Keratinocyte (primary cell): Measurements from ENCODE around the gene FCER1A. TPM values are rescaled to one million over a fixed set of nuclear protein-coding genes. Genes with fewer than 3 reads are reported as not detected.

Experiments used
- DNase-seq: peaks from one replicate; pipeline ENCODE4 v3.0.0-alpha.2; 2011; ENCODE audit warnings: low read depth, missing footprints, low spot score
- FAIRE-seq: peaks from 2 replicates; lab custom pipeline; 2011; peaks lifted over from hg19 to GRCh38; lab: Jason Lieb, UNC
- H2AFZ ChIP-seq: 2 replicates; pipeline ENCODE4 v1.6.0; 2012; ENCODE audit warnings: low read length, control low read depth, inconsistent platforms; ENCODE audit not compliant: control insufficient read depth
- H3K27ac ChIP-seq: 2 replicates; pipeline ENCODE4 v1.5.1; 2011; ENCODE audit warnings: low read length; ENCODE audit not compliant: control insufficient read depth, insufficient read depth
- H3K27me3 ChIP-seq: 3 replicates; pipeline ENCODE4 v1.6.0; 2011; ENCODE audit warnings: low read length; ENCODE audit not compliant: control insufficient read depth, insufficient read depth; ENCODE audit errors: extremely low read depth
- H3K36me3 ChIP-seq, 2 experiments: 2 replicates in 1 of 2; 3 replicates in 1 of 2; pipeline ENCODE4 v1.5.1; 2011; ENCODE audit warnings: low read length in 2 of 2, mild to moderate bottlenecking in 1 of 2; ENCODE audit not compliant: control insufficient read depth in 2 of 2, insufficient read depth in 2 of 2; ENCODE audit errors: extremely low read depth in 1 of 2
- H3K4me1 ChIP-seq: 3 replicates; pipeline ENCODE4 v1.5.1; 2011; ENCODE audit warnings: low read length; ENCODE audit not compliant: control insufficient read depth, insufficient read depth; ENCODE audit errors: extremely low read depth
- H3K4me2 ChIP-seq: 3 replicates; pipeline ENCODE4 v1.6.0; 2011; ENCODE audit warnings: low read depth, low read length; ENCODE audit not compliant: control insufficient read depth, insufficient read depth; ENCODE audit errors: extremely low read depth
- H3K4me3 ChIP-seq, 3 experiments: fragments of 200-600 bp in 1 of 3; sonication (generic) in 1 of 3; 2 replicates in 2 of 3; 3 replicates in 1 of 3; pipeline ENCODE4 v1.5.1; 2011 to 2016; ENCODE audit warnings: low read length in 3 of 3, mild to moderate bottlenecking in 3 of 3, control low read depth in 2 of 3, inconsistent platforms in 1 of 3, low read depth in 1 of 3, mixed read lengths in 1 of 3, mixed run types in 1 of 3, moderate library complexity in 1 of 3; ENCODE audit not compliant: control insufficient read depth in 2 of 3, insufficient read depth in 2 of 3; ENCODE audit errors: extremely low read depth in 1 of 3
- H3K79me2 ChIP-seq: 2 replicates; pipeline ENCODE4 v1.6.0; 2012; ENCODE audit warnings: low read length; ENCODE audit not compliant: control insufficient read depth, insufficient read depth
- H3K9ac ChIP-seq: 3 replicates; pipeline ENCODE4 v1.6.0; 2011; ENCODE audit warnings: low read length; ENCODE audit not compliant: control insufficient read depth, insufficient read depth; ENCODE audit errors: extremely low read depth
- H3K9me1 ChIP-seq: 3 replicates; pipeline ENCODE4 v1.6.0; 2011; ENCODE audit warnings: low read length; ENCODE audit not compliant: control insufficient read depth, insufficient read depth; ENCODE audit errors: extremely low read depth
- H3K9me3 ChIP-seq: 2 replicates; pipeline ENCODE4 v1.5.1; 2012; ENCODE audit warnings: low read depth, low read length; ENCODE audit not compliant: control insufficient read depth
- H4K20me1 ChIP-seq: 3 replicates; pipeline ENCODE4 v1.6.0; 2011; ENCODE audit warnings: low read length; ENCODE audit not compliant: control insufficient read depth, insufficient read depth; ENCODE audit errors: extremely low read depth
- EZH2 ChIP-seq: IDR thresholded peaks from one replicate; pipeline ENCODE4 v1.6.1; 2012; ENCODE audit warnings: inconsistent platforms, mild to moderate bottlenecking, low read length, moderate library complexity
- dilution Hi-C: fragments of 300-500 bp; cut with MboI; formaldehyde crosslinking; loops from one replicate; pipeline ENCODE4 v1.7.0; 2020; ENCODE audit warnings: low sequenced_read_pairs; ENCODE audit not compliant: extremely low pct_ligation_motif_present
- polyA minus RNA-seq, 3 experiments: library from RNA; depleted of rRNA, polyadenylated mRNA; stranded (reverse); fragments of >200 nt; gene quantifications; 1 replicate in 1 of 3; 2 replicates in 1 of 3; 3 replicates in 1 of 3; pipeline ENCODE4 v1.2.3, GENCODE V29; 2011
- polyA plus RNA-seq, 5 experiments: library from polyadenylated mRNA; depleted of rRNA in 3 of 5; stranded (reverse) in 3 of 5; stranded (forward) in 1 of 5; unstranded in 1 of 5; fragments of >200 nt; gene quantifications; 1 replicate in 1 of 5; 2 replicates in 3 of 5; 3 replicates in 1 of 5; pipeline versions ENCODE4 v1.2.1 to v1.2.3, GENCODE V29; 2011 to 2012; ENCODE audit warnings: missing spikeins in 2 of 5, low read depth in 1 of 5, low replicate concordance in 1 of 5
- TF ChIP-seq, protein P1 (sequence below), 3 experiments: IDR thresholded peaks in 1 of 3; conservative IDR thresholded peaks in 1 of 3; optimal IDR thresholded peaks in 1 of 3; 2 replicates in 2 of 3; 3 replicates in 1 of 3; pipeline versions ENCODE3 to v1.5.1; 2011; ENCODE audit warnings: low read length in 3 of 3, mild to moderate bottlenecking in 3 of 3, moderate library complexity in 2 of 3, control low read depth in 1 of 3, inconsistent platforms in 1 of 3; ENCODE audit not compliant: insufficient read depth in 2 of 3; ENCODE audit errors: extremely low read depth in 1 of 3

Gene FCER1A
- polyA plus RNA-seq (not detected in 3 replicates), polyA minus RNA-seq (not detected in 3 replicates)
- not detected for polyA plus RNA-seq (2011; ENCODE audit: low read depth)
- polyA plus RNA-seq (2011; cell fraction: cytosol; rRNA removed): not detected in 2 replicates
- not detected in 2 replicates for polyA plus RNA-seq (2011; cell fraction: nucleus; rRNA removed)
- not detected in 2 replicates for polyA plus RNA-seq (2012; ENCODE audit: low replicate concordance)
- polyA minus RNA-seq (2011; cell fraction: cytosol; rRNA and poly(A)+ RNA removed): not detected
- not detected in 2 replicates for polyA minus RNA-seq (2011; cell fraction: nucleus; rRNA and poly(A)+ RNA removed)

DNA sequence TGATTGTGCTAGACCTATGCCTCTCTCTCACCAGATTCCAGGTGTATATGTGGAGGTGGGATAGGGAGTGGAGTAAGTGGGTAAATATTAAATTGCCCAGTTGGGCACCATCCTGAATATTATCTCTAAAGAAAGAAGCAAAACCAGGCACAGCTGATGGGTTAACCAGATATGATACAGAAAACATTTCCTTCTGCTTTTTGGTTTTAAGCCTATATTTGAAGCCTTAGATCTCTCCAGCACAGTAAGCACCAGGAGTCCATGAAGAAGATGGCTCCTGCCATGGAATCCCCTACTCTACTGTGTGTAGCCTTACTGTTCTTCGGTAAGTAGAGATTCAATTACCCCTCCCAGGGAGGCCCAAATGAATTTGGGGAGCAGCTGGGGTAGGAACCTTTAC is at the start of gene FCER1A:
TSS of gene FCER1A (plus strand) at position 242 of the 400 bp plus-strand sequence. CDS start at position 271, 29 bp downstream.
- TF ChIP-seq, protein P1, sequence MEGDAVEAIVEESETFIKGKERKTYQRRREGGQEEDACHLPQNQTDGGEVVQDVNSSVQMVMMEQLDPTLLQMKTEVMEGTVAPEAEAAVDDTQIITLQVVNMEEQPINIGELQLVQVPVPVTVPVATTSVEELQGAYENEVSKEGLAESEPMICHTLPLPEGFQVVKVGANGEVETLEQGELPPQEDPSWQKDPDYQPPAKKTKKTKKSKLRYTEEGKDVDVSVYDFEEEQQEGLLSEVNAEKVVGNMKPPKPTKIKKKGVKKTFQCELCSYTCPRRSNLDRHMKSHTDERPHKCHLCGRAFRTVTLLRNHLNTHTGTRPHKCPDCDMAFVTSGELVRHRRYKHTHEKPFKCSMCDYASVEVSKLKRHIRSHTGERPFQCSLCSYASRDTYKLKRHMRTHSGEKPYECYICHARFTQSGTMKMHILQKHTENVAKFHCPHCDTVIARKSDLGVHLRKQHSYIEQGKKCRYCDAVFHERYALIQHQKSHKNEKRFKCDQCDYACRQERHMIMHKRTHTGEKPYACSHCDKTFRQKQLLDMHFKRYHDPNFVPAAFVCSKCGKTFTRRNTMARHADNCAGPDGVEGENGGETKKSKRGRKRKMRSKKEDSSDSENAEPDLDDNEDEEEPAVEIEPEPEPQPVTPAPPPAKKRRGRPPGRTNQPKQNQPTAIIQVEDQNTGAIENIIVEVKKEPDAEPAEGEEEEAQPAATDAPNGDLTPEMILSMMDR (optimal IDR thresholded peaks at IDR 0.05 in 1 of 3, IDR thresholded peaks at IDR 0.05 in 1 of 3, conservative IDR thresholded peaks at IDR 0.05 in 1 of 3; ENCODE audit: extremely low read depth in 1 of 3, insufficient read depth in 2 of 3, low read length in 3 of 3): no peak
- TF ChIP-seq EZH2: no peak
- H3K79me2 ChIP-seq: no peaks in the 10 kb centered on the region
- no peak for DNase-seq
- H3K4me2 ChIP-seq: no peak within 1 kb of the TSS
- no peaks in the 10 kb centered on the region for H3K4me1 ChIP-seq
- peaks cover under 1% of the 10 kb centered on the region for H3K27me3 ChIP-seq
- no peak for FAIRE-seq
- H3K9ac ChIP-seq: no peak within 1 kb of the TSS
- dilution Hi-C loops: no loop called here
- no peaks in the 10 kb centered on the region for H4K20me1 ChIP-seq
- H3K27ac ChIP-seq: no peak within 1 kb of the TSS
- no peaks in the 10 kb centered on the region for H3K9me3 ChIP-seq
- no peaks in the 10 kb centered on the region for H3K9me1 ChIP-seq
- no peak within 1 kb of the TSS for H2AFZ ChIP-seq
- no peak within 1 kb of the TSS for H3K4me3 ChIP-seq
- H3K36me3 ChIP-seq: no peaks in the 10 kb centered on the region

DNA sequence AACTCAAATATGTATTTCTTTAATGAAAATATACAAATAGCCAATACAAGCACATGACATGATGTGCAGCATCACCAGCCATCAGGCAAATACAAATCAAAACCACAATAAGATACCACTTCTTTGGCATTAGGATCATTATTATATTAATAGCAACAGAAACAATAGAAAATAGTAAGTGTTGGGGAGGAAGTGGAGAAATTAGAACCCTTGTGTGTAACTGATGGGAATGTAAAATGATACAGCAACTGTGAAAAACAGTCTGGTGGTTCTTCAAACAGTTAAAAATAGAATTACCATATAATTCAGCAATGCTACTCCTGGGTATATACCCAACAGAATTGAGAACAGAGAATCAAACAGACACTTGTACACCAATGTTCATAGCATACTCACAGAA is 40.8 kb upstream of the FCER1A start:
- Histone ChIP-seq H3K4me2 (peak overlapping the region; percentile 45), H3K27me3 (no peaks in the 10 kb centered on the region)

More for the DNA sequence above, 40.8 kb upstream of the FCER1A start:
- no peak for DNase-seq
- no peaks in the 10 kb centered on the region for H3K79me2 ChIP-seq
- TF ChIP-seq, protein P1 (optimal IDR thresholded peaks at IDR 0.05 in 1 of 3, IDR thresholded peaks at IDR 0.05 in 1 of 3, conservative IDR thresholded peaks at IDR 0.05 in 1 of 3; ENCODE audit: extremely low read depth in 1 of 3, insufficient read depth in 2 of 3, low read length in 3 of 3): no peak
- no peak for TF ChIP-seq EZH2
- H3K4me3 ChIP-seq: peak overlapping the region in 1 of 3 experiments; percentile 38
- FAIRE-seq: peak; percentile 60
- no peaks in the 10 kb centered on the region for H3K9me1 ChIP-seq
- H3K4me1 ChIP-seq: peaks cover 23% of the 10 kb centered on the region
- no peaks in the 10 kb centered on the region for H3K9me3 ChIP-seq
- H3K36me3 ChIP-seq: no peaks in the 10 kb centered on the region
- dilution Hi-C loops: no loop called here
- no peak overlapping the region for H3K9ac ChIP-seq
- peak overlapping the region; percentile 56 for H2AFZ ChIP-seq
- H3K27ac ChIP-seq: peak overlapping the region; percentile 58
- no peaks in the 10 kb centered on the region for H4K20me1 ChIP-seq
